PC-3 (cell line): ENCODE measurements around the gene SLC43A1. TPM values are rescaled to one million over a fixed set of nuclear protein-coding genes. Genes with fewer than 3 reads are reported as not detected.
A peak's percentile ranks its signal among the peaks of the same experiment; 100 is the strongest.

ENCODE experiments used
- ATAC-seq: fragments of 200-7000 bp; cut with Tn5 transposase; 2 replicates; pipeline ENCODE4 v1.9.1; 2020; ENCODE audit warnings: mild to moderate bottlenecking, moderate library complexity
- BruUV-seq: library from RNA; stranded (reverse); fragments of 400-500 nt; replicated peaks from 2 replicates; lab custom pipeline; 2021; lab: Mats Ljungman, UMichigan
- CTCF ChIA-PET: fragments of 300-600 bp; sonication (Branson Sonifier 250); formaldehyde crosslinking; loops from one replicate; lab custom pipeline; 2022; ENCODE audit warnings: antibody characterized with exemption; lab: Charles Lee
- POLR2A ChIA-PET: fragments of 300-600 bp; sonication (Branson Sonifier 250); formaldehyde crosslinking; loops from one replicate; lab custom pipeline; 2022; ENCODE audit warnings: antibody characterized with exemption; ENCODE audit not compliant: unreplicated experiment; lab: Charles Lee
- DNase-seq: peaks from one replicate; pipeline ENCODE4 v3.0.0-alpha.2; 2015
- H2AFZ ChIP-seq: fragments of 300-600 bp; sonication (generic); 2 replicates; pipeline ENCODE4 v1.6.0; 2016; ENCODE audit warnings: antibody characterized with exemption, low read length
- H3F3A ChIP-seq: fragments of 300-600 bp; sonication (generic); one replicate; pipeline ENCODE4 v1.6.0; 2017; ENCODE audit warnings: antibody characterized with exemption, low read length, control low read depth, mild to moderate bottlenecking; ENCODE audit not compliant: unreplicated experiment
- H3K27ac ChIP-seq: fragments of 300-600 bp; sonication (generic); 2 replicates; pipeline ENCODE4 v1.5.1; 2016; ENCODE audit warnings: mild to moderate bottlenecking, low read length
- H3K27me3 ChIP-seq: fragments of 300-600 bp; sonication (generic); 2 replicates; pipeline ENCODE4 v1.6.1; 2016; ENCODE audit warnings: low read length, mixed read lengths
- H3K36me3 ChIP-seq: fragments of 300-600 bp; sonication (generic); 2 replicates; pipeline ENCODE4 v1.6.1; 2016; ENCODE audit warnings: low read depth, mixed run types, low read length, mixed read lengths
- H3K4me1 ChIP-seq: fragments of 300-600 bp; sonication (generic); 2 replicates; pipeline ENCODE4 v1.5.1; 2016; ENCODE audit warnings: low read length; ENCODE audit not compliant: insufficient read depth
- H3K4me2 ChIP-seq: fragments of 300-600 bp; sonication (generic); 2 replicates; pipeline ENCODE4 v1.6.0; 2016; ENCODE audit warnings: low read length
- H3K4me3 ChIP-seq: fragments of 300-600 bp; sonication (generic); 2 replicates; pipeline ENCODE4 v1.5.1; 2016; ENCODE audit warnings: mild to moderate bottlenecking, low read length, mixed read lengths
- H3K79me2 ChIP-seq: fragments of 300-600 bp; sonication (generic); 2 replicates; pipeline ENCODE4 v1.6.1; 2017; ENCODE audit warnings: low read length, mixed read lengths
- H3K9ac ChIP-seq: fragments of 300-600 bp; sonication (generic); 2 replicates; pipeline ENCODE4 v1.6.0; 2016; ENCODE audit warnings: mild to moderate bottlenecking, low read length
- H3K9me2 ChIP-seq: fragments of 300-600 bp; sonication (generic); replicated peaks from 2 replicates; pipeline ENCODE4 v1.6.1; 2016; ENCODE audit warnings: mixed run types, low read length, mixed read lengths
- H3K9me3 ChIP-seq: fragments of 300-600 bp; sonication (generic); 2 replicates; pipeline ENCODE4 v1.6.1; 2016; ENCODE audit warnings: low read length, mixed read lengths
- H4K20me1 ChIP-seq: fragments of 300-600 bp; sonication (generic); 2 replicates; pipeline ENCODE4 v1.6.1; 2016; ENCODE audit warnings: low read length, mixed read lengths
- CTCF ChIP-seq: fragments of 300-600 bp; sonication (generic); conservative IDR thresholded peaks from 2 replicates; pipeline ENCODE4 v1.5.1; 2017; ENCODE audit warnings: antibody characterized with exemption, low read depth, mild to moderate bottlenecking, low read length
- EZH2 ChIP-seq: fragments of 300-600 bp; sonication (generic); IDR thresholded peaks from one replicate; pipeline ENCODE4 v1.6.1; 2017; ENCODE audit warnings: antibody characterized with exemption, mild to moderate bottlenecking, low read length; ENCODE audit not compliant: unreplicated experiment
- EZH2phosphoT487 ChIP-seq: fragments of 300-600 bp; sonication (generic); IDR thresholded peaks from 2 replicates; pipeline ENCODE4 v1.6.1; 2018; ENCODE audit warnings: mild to moderate bottlenecking, antibody characterized with exemption, low read length, borderline replicate concordance
- intact Hi-C: fragments of 100-400 bp; cut with micrococcal nuclease; formaldehyde crosslinking; loops from 2 replicates; pipeline ENCODE4 v1.9.0; 2023
- total RNA-seq: library from RNA; depleted of rRNA; stranded (reverse); fragments of >200 nt; gene quantifications from 2 replicates; pipeline ENCODE4 v1.2.3, GENCODE V29; 2014

The SLC43A1 gene
- total RNA-seq, 1 experiment from 2014 or later, result 12.4 TPM

- Histone ChIP-seq H2AFZ (no peak overlapping the region), H3K4me1 (peaks cover 14% of the 10 kb centered on the region), H3F3A (no peaks in the 10 kb centered on the region), H3K79me2 (no peaks in the 10 kb centered on the region), H3K9me2 (no peaks in the 10 kb centered on the region), H3K9ac (no peak overlapping the region), H3K9me3 (no peaks in the 10 kb centered on the region), H3K4me2 (no peak overlapping the region), H3K4me3 (no peak overlapping the region), H4K20me1 (no peaks in the 10 kb centered on the region), H3K27ac (no peak overlapping the region), H3K36me3 (no peaks in the 10 kb centered on the region), H3K27me3 (no peaks in the 10 kb centered on the region)
- ChIA-PET CTCF (no interaction called here), POLR2A (no interaction called here)
- ATAC-seq (no peak), DNase-seq (peak; percentile 47)
- BruUV-seq, result no TSS peak
- TF ChIP-seq EZH2phosphoT487, result no peak
- TF ChIP-seq EZH2, result no peak
- no peak for TF ChIP-seq CTCF
- intact Hi-C loops, result no loop called here
Observed at GRCh38 chr11:57471496-57471895, 44.0 kb downstream of the SLC43A1 start.

- Histone ChIP-seq H3K27me3 (no peaks in the 10 kb centered on the region), H3F3A (no peaks in the 10 kb centered on the region), H3K36me3 (no peaks in the 10 kb centered on the region), H3K4me2 (no peak overlapping the region), H3K9me2 (no peaks in the 10 kb centered on the region), H4K20me1 (no peaks in the 10 kb centered on the region), H3K9me3 (no peaks in the 10 kb centered on the region), H3K9ac (no peak overlapping the region), H3K27ac (no peak overlapping the region), H3K4me1 (no peaks in the 10 kb centered on the region), H3K4me3 (no peak overlapping the region), H2AFZ (no peak overlapping the region), H3K79me2 (no peaks in the 10 kb centered on the region)
- ChIA-PET POLR2A (no interaction called here), CTCF (no interaction called here)
- ATAC-seq (no peak), DNase-seq (no peak)
- intact Hi-C loops, result no loop called here
- TF ChIP-seq EZH2 (no peak), EZH2phosphoT487 (no peak), CTCF (no peak)
- no TSS peak for BruUV-seq
Observed at GRCh38 chr11:57469268-57469667, 46.2 kb downstream of the SLC43A1 start.

GRCh38 chr11:57468276-57468675 is 47.2 kb downstream of the SLC43A1 start:
- Histone ChIP-seq H3K27me3 (no peaks in the 10 kb centered on the region), H3K36me3 (no peaks in the 10 kb centered on the region), H3K4me2 (no peak overlapping the region), H3F3A (no peaks in the 10 kb centered on the region), H3K9me3 (no peaks in the 10 kb centered on the region), H3K79me2 (no peaks in the 10 kb centered on the region), H4K20me1 (no peaks in the 10 kb centered on the region), H2AFZ (no peak overlapping the region), H3K4me3 (no peak overlapping the region), H3K27ac (no peak overlapping the region), H3K9ac (no peak overlapping the region), H3K9me2 (no peaks in the 10 kb centered on the region), H3K4me1 (no peaks in the 10 kb centered on the region)
- CTCF ChIA-PET, result no interaction called here
- POLR2A ChIA-PET, result no interaction called here
- intact Hi-C loops, result no loop called here
- BruUV-seq, result no TSS peak
- no peak for ATAC-seq
- DNase-seq, result no peak
- no peak for TF ChIP-seq EZH2
- TF ChIP-seq EZH2phosphoT487, result no peak
- no peak for TF ChIP-seq CTCF
